ENCODE data around the gene SRR. TPM values are rescaled to one million over a fixed set of nuclear protein-coding genes. Genes with fewer than 3 reads are reported as not detected.

SRR gene
- total RNA-seq, 1 experiment from 2014 or later, result 52.3 TPM

DNA sequence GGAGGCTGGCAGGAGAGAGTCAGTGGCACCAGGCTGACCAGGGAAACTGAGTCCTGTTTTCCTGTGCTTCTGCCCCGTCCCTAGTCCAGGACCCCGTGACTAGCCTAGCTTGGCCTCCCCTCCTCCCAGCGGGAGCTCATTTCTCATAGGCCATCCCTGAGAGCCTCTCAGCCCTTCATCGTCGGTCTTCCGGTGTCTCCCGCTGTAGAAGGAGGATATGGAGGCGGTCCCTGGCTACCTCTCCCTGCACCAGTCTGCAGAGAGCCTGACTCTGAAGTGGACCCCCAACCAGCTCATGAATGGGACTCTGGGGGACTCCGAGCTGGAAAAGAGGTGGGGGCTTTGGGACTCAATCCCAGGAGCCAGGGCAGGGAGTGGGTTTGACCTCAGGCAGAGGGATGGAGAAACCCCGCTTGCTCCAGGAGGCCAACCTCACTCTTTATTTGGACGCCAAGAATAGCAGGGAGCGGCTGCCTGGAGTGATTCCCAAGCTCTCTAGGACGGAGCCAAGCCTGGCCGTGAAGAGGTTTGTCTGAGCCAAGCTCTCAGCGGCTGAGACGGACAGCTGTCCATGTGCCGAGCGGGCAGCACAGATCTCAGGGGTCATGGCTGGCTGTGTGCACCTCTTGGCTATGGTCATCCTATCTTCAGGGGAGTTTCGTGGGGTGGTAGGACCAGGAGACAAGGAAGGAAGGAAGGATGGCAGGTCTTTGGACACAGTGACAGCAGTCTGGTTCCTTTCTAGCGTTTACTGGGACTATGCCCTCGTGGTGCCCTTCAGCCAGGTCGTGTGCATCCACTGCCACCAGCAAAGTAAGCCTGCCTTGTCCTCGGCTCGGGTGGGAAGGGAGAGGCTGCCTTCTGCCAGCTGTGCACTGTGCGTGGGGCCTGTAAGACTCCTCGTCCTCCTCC is 60.4 kb downstream of the SRR start:
- ChIA-PET CTCF (no interaction called here), POLR2A (ENCODE audit: unreplicated experiment) (interaction anchor here (0.6 kb wide), 1 partner anchor 61 kb away, joined by 10 read pairs; the partner anchor contains the start of gene SMG6)
- TF ChIP-seq CTCF (conservative IDR thresholded peaks at IDR 0.05) (no peak), EZH2 (IDR thresholded peaks at IDR 0.05; ENCODE audit: low read depth) (no peak)
- intact Hi-C loops (cut with micrococcal nuclease; ENCODE audit: unreplicated experiment), result no loop called here
- Histone ChIP-seq H3K79me2 (ENCODE audit: low read depth) (no peaks in the 10 kb centered on the region), H2AFZ (no peak overlapping the region), H3K4me2 (no peak overlapping the region), H3K36me3 (ENCODE audit: low read depth) (no peaks in the 10 kb centered on the region), H3K4me3 (no peak overlapping the region), H3F3A (ENCODE audit: insufficient read depth, low read depth) (peaks cover 17% of the 10 kb centered on the region; the same call in 1 of the 2 replicates), H3K4me1 (replicated peaks; ENCODE audit: insufficient read depth) (peaks cover 26% of the 10 kb centered on the region), H3K27ac (no peak overlapping the region), H3K9me2 (ENCODE audit: insufficient read depth) (no peaks in the 10 kb centered on the region), H3K9me3 (ENCODE audit: insufficient read depth, low read depth) (no peaks in the 10 kb centered on the region), H3K27me3 (ENCODE audit: insufficient read depth, low read depth) (no peaks in the 10 kb centered on the region), H4K20me1 (ENCODE audit: insufficient read depth) (no peaks in the 10 kb centered on the region)
- DNase-seq, result no peak
- BruUV-seq (replicated peaks), result no TSS peak

GRCh38 chr17:2364763-2365116 is 61.0 kb downstream of the SRR start:
- H3K36me3 ChIP-seq (ENCODE audit: low read depth), result no peaks in the 10 kb centered on the region
- H3K27me3 ChIP-seq (ENCODE audit: insufficient read depth, low read depth), result no peaks in the 10 kb centered on the region
- DNase-seq, result no peak
- no peaks in the 10 kb centered on the region for H3K9me3 ChIP-seq (ENCODE audit: insufficient read depth, low read depth)
- H3K79me2 ChIP-seq (ENCODE audit: low read depth), result no peaks in the 10 kb centered on the region
- no peaks in the 10 kb centered on the region for H4K20me1 ChIP-seq (ENCODE audit: insufficient read depth)
- no peaks in the 10 kb centered on the region for H3K9me2 ChIP-seq (ENCODE audit: insufficient read depth)
- intact Hi-C loops (cut with micrococcal nuclease; ENCODE audit: unreplicated experiment), result no loop called here
- no peak overlapping the region for H3K27ac ChIP-seq
- ChIA-PET CTCF (no interaction called here), POLR2A (ENCODE audit: unreplicated experiment) (interaction anchor here (0.6 kb wide), 1 partner anchor 61 kb away, joined by 10 read pairs; the partner anchor contains the start of gene SMG6)
- no peak overlapping the region for H3K4me3 ChIP-seq
- TF ChIP-seq EZH2 (IDR thresholded peaks at IDR 0.05; ENCODE audit: low read depth), result no peak
- no peak for TF ChIP-seq CTCF (conservative IDR thresholded peaks at IDR 0.05)
- no peak overlapping the region for H2AFZ ChIP-seq
- H3K4me1 ChIP-seq (replicated peaks; ENCODE audit: insufficient read depth), result peaks cover 21% of the 10 kb centered on the region
- no peak overlapping the region for H3K4me2 ChIP-seq
- no TSS peak for BruUV-seq (replicated peaks)
- H3F3A ChIP-seq (ENCODE audit: insufficient read depth, low read depth), result peaks cover 16% of the 10 kb centered on the region; the same call in 1 of the 2 replicates

- CTCF ChIA-PET, result no interaction called here
These were observed 61.4 kb downstream of the SRR start for GRCh38 chr17:2365132-2365531.

More at GRCh38 chr17:2365132-2365531, 61.4 kb downstream of the SRR start:
- Histone ChIP-seq H3K9me2 (ENCODE audit: insufficient read depth) (no peaks in the 10 kb centered on the region), H3K4me3 (no peak overlapping the region), H3F3A (ENCODE audit: insufficient read depth, low read depth) (peaks cover 12% of the 10 kb centered on the region; the same call in 1 of the 2 replicates), H3K27me3 (ENCODE audit: insufficient read depth, low read depth) (no peaks in the 10 kb centered on the region), H3K36me3 (ENCODE audit: low read depth) (no peaks in the 10 kb centered on the region), H3K4me1 (replicated peaks; ENCODE audit: insufficient read depth) (peaks cover 18% of the 10 kb centered on the region), H3K9me3 (ENCODE audit: insufficient read depth, low read depth) (no peaks in the 10 kb centered on the region), H2AFZ (no peak overlapping the region), H3K4me2 (no peak overlapping the region), H3K27ac (no peak overlapping the region), H4K20me1 (ENCODE audit: insufficient read depth) (no peaks in the 10 kb centered on the region), H3K79me2 (ENCODE audit: low read depth) (no peaks in the 10 kb centered on the region)
- POLR2A ChIA-PET (ENCODE audit: unreplicated experiment), result interaction anchor here (0.6 kb wide), 1 partner anchor 62 kb away, joined by 10 read pairs; the partner anchor contains the start of gene SMG6
- DNase-seq, result no peak
- TF ChIP-seq CTCF (conservative IDR thresholded peaks at IDR 0.05) (no peak), EZH2 (IDR thresholded peaks at IDR 0.05; ENCODE audit: low read depth) (no peak)
- BruUV-seq (replicated peaks), result no TSS peak
- intact Hi-C loops (cut with micrococcal nuclease; ENCODE audit: unreplicated experiment), result no loop called here
